Stimulated activated CD4-positive, alpha-beta T cell treated with anti-CD3 and anti-CD28 coated beads, Interleukin-1b, Interleukin-23, amount 100 ng/mL, for 4 hours (primary cell): ENCODE data around the gene POLR1A.
"Not testable (repeated sequence)": the region's sequence is repeated elsewhere in the genome, so short reads cannot be mapped to it uniquely, and the experiment has no call there.

Experiments
- DNase-seq, 2 donors: peaks; one replicate each; pipeline ENCODE4 v3.0.0-alpha.2; 2020; ENCODE audit warnings: low read depth in 2 of 2

The POLR1A gene

DNA sequence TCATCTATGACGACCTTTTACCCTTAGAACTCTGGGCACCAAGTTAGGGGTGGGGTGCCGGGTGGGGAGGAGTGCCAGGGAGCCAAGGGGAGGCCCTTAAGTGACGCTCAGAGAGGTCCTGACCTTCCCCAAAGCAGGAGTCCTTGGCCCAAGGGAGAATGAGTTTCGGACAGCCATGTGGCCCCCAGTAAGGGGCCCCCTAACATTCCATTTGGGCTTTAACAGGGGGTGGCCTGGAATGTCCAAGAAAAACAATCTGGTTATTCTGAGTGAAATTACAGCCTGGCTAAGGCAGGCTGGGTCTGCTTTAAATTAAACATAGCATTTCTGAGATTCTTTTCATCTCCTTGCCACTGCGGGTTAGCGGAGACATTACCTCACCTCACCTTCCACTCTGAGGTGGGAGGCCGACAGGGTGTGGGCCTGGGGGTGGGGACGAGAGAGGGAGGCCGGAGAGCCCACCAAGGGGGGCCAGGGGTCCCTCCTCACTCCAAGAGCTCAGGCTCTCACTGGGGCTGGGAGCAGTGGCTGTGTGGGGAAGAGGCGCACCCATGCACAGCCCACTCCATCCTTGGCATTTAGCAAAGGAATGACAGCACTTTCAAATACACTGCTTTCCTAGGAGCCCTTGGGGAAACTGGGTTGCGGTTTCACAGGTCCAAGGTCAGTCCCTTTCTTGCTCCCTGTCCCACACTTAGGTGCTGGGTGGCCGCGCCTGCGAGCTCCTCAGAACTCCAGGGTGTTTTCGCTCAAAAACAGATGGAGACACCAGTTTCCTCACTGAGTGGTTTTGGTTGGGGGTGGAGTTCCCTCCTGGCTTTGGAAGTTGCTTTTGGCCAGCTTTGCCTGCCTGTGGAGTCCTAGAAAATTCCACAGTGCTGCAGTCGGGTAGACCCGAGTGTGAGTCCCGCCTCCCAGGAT is 107.4 kb downstream of the POLR1A start:
- no peak for DNase-seq

DNA sequence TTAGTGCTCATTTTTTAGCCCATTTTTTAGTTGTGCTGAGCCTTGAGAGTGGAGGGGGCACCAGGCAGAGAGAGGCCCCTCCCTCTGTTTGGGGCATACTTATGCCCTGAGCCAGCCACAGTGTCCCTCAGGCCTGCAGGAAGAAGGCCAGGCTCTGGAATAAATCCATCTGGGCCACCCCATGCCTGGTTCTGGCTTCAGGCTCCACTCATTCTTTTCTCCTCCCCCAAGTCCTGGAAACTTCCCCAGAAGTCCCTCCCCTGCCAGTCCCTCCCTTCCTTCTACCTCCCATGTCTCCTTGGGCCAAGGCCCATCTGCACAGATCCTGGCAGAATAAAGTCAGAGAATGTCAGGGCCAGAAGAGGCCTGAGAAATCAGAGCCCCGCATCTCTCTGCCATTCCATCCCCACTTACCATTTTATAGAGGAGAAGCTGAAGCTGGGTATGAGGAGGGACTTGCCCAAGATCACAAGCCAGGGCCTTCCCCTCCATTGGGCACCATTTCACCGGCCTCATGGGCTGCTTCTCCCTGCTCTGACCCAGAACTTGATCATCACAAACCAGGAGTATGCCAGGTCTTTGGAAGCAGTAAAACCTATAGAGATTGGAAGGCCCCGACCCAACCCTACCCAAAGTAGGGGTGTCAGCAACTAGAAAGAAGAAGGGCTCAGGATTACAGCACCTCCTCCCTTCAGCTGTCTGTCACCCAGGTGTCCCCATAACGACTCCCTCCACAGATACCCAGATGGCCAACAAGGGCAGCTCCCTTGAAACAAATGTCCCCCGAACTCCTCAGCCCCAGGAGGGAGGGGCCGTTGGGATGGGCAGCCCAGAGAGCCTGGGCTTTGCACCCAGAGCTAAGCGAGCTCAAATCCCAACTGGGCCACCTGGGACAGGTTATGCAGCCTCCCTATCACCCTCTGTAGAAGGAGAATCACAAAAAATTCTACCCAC is 108.4 kb downstream of the POLR1A start:
- no peak for DNase-seq

DNA sequence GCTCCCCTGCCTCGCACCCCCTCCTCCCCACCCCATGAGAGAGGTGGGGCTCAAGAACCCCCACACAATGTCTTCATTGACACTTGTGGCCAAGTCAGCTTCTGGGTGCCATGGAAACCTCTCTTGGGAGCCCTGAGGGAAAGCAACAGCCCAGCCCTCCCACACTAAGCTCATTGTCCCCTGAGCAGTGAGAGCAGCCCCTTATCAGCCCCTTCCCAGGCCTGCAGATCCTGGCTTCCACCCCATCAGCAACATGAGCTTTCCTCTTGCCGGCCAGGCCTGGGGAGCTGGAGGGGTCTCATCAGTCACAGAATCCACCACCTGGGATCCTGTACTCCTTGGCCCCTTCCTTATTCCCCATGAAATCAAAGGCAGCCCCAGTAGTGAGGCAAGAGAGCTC is 109.1 kb downstream of the POLR1A start:
- no peak for DNase-seq

DNA sequence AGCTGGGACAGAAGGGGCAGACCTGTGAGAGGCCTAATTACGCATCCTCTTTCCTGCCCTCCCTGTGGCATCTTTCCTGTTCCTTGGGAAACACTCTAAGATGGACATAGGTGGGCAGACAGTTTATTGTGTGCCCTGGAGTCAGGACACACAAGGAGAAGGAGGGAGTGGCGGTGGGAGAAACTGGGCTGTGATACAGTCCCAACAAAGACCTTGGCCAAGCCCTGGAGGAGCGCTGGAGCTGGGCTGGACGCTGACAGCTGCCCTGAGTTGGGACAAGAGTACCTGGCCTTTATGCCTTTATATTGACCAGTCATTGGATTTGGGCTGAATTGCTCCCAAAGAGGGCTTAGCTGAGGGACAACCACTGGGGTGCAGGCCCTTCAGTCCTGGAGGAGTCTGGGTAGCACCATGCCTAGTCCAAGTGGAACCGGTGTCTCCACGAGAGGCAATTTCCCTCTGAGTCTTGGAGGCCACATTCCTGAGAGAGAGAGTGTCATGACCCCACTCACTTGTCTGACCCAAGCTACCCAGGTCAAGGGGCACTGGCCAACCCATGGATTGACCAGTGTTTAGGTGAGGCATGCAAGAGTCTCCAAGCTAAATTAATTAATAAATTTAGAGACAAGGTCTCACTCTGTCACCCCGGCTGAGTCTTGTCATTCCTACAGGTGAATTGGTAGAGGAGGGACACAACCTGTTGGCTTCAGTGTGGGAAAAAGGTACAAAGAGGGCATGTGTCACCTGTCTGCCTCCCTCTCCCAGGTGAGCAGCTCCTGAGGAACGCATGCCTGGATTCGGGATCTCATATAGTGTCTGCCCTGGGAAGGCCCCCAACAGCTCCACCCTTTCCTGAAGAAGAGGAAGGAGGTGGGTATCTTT is 109.8 kb downstream of the POLR1A start:
- DNase-seq = no peak

DNA sequence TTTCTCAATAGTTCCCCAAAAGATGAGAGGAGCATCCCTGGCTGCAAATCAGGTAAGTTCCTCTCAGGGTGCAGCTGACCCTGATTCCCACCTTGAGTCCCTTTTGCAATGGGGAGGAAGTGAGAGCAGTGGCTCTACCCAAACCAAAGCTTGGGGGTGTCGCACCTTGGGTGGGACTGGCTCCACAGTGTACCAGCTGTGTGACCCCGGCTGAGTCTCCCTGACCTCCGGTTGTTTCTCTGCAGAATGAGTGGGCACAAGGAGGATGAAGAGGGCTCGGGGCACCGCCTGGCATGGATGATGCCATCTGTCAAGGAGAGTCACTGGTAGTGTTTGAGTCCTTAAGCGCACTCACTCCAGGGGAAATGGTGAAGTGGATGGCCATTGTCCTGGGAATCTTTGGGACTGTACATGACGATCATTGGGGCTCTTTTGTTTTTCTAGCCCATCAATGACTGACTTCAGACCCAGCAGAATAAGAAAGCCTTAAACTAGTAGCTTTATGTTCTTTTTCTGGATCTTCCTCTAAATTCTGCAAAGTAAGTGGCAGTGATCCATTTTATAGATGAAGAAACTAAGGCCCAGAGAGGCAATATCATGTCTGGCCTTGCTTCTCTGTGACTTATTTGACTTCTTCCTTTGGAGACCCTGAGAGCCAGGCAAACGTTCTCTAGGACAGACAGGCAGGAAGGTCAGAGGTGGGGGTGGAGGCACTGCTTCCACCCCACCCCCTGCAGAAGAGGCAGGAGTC is 110.6 kb downstream of the POLR1A start:
- no peak for DNase-seq

DNA sequence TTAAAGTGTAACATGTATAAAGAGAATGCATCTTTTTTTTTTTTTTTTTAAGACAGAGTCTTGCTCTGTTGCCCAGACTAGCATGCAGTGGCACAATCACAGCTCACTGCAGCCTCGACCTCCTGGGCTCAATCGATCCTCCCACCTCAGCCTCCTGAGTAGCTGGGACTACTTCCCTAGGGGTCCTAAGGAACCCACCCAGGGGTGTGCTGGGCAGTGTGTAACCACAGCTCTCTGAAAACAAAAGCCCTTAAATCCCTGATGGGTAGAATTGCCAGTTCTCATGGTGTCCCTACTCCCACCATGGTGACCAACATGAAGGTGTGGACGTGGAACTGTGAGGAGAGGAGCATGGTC is 111.3 kb downstream of the POLR1A start:
- DNase-seq = no peak

DNA sequence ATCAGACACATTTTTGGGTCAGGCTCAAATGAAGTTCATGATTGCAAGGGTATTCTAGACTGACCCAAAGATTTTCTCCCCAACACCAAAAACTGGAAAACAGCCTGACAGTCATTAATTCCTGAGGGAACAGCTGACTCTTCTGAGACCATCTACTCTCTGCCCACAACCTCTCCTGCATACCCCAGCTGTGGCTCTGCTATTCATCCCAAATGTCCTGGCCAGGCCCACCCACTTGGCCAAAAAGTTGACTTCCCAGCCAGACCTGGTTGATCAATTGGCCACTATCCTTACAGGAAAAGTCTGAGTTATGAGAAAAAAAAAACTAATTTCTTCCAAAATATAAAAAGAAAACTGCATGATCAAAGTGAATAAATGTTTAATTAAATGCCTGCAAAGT is 113.1 kb downstream of the POLR1A start:
- no peak for DNase-seq

DNA sequence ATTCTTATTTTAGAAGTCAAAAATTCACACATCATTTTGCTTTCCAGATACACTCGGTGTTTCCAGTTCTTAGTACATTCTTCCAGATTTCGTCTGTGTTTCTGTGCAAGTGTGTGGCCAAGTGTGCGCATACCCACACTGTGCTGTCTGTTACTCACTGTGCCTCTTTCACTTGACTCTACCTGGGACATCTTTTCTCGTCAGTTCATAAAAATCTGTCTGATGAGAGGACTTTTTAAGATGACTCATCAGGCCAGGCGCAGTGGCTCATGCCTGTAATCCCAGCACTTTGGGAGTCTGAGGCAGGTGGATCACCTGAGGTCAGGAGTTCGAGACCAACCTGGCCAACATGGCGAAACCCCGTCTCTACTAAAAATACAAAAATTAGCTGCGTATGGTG is 113.6 kb downstream of the POLR1A start:
- DNase-seq = not testable (repeated sequence)

DNA sequence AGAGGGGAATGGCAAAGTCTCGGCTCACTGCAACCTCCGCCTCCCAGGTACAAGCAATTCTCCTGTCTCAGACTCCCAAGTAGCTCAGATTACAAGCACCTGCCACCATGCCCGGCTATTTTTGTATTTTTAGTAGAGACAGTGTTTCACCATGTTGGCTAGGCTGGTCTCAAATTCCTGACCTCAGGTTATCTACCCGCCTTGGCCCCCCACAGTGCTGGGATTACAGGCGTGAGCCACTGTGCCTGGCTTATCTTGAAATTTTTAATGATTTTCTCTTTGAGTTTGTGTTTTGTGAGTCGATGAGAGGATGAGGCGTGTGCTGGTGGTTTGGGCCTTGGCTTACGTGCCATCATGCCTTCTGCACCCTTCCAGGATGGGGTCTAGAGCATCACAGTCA is 115.6 kb downstream of the POLR1A start:
- no peak for DNase-seq

DNA sequence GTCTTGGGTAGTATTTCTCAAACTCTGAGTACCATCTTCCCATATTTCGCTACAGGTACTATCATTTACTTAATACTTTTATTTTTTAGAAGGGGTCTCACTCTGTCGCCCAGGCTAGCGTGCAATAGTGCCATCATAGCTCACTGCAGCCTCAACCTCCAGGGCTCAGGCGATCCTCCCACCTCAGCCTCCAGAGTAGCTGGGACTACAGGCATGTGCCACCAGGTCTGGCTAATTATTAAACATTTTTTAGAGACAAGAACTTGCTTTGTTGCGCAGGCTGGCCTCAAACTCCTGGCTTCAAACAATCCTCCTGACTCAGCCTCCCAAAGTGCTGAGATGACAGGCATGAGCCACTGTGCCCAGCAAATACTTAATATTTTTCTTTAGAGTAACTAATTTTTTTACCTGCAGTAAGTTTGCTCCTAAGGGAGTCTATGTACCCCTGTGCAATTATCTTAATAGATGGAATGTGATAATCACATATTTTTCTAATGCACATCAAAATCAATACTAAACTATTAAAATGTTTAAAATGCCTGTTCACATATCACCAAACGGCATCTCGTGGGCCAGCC is 116.3 kb downstream of the POLR1A start:
- DNase-seq = no peak

DNA sequence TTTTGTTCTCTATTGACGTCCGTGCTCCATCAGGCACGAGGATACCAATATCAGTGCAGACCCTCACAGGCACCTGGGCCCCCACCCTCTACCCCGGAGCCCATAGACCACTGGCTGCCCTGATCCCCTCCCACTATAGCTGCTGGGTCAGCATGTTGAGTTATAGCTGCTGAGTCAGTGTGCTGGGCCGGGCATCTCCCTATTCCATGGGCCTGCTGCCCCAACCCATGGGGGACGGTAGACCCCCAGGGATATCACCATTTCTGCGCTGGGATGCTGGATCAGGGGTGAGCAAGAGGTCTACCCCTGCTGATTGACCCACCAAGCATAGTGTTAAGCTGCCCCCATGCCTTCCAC is 116.8 kb downstream of the POLR1A start:
- no peak for DNase-seq

DNA sequence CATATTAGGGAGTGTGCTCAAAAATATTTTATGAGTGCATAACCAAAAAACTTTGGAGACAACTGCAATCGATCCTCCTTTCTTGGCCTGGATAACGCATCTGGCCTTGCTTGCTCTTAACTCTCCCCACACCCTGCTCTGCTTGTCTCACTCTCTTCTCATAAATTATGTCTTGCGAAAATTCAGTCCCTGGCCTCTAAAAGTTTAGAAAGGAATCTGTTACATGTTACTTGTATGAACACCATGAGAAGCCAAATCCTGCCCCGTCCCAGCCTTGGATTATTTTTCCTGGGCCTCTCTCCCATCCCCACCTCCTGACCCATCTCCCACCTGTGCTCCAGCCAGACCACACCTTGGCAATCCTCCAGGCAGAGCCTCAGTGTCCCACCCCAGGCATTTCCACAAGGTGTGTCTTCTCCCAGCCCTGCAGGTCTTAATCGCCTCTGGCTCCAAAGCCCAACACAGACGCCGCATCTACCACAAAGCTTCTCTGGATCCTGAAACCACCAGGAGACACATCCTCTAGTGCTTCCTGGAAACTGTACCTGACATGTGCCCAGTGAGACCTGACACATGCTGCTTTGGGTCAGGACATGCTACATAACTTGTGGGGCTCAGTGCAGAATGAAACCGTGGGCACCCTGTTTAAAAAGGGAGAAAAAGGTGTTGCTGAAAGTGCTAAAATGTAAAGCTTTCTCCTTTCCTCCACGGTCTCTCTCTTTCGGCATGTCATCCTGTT is 117.3 kb downstream of the POLR1A start:
- DNase-seq = no peak

DNA sequence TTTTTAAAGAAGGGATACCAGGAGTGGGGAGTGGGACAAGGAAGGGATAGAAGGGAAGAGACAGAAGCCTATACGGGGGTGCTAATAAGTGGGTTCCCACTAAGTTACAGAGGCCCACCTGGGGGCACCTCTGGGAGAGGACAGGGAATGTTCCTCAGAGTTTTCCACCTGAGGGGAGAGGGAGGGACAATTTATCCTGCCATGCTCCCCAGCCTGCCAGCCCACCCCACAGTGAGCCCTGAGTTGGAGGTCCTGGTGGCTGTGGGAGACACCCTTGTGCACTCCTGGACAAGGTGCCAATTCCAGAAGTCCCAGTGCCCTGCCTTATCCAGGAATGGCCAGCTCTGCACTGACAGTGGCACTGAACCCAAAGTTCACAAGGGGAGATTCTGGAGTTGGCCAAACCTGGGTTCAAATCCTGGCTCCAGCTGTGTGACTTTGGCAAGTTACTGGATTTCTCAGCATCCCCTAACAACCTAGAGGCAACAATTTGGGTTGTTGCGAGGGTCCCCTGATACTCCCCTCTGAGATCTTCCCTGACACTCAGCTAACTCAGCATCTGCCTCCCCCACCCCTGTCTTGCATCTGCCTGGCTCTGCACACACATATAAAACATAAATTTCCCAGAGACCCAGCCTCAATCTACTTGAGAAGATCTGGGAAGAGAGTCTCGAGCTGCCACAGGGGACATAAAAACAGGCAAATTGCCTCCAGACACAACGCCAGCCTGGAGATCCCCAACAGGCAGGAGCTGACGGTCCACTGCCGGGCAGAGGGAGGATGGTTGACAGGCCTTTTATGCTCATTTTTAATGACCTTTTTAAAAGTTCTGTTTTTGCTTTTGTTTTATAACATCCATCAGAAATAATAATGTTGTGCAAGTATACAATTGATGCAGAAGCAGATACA is 118.2 kb downstream of the POLR1A start:
- DNase-seq = no peak

DNA sequence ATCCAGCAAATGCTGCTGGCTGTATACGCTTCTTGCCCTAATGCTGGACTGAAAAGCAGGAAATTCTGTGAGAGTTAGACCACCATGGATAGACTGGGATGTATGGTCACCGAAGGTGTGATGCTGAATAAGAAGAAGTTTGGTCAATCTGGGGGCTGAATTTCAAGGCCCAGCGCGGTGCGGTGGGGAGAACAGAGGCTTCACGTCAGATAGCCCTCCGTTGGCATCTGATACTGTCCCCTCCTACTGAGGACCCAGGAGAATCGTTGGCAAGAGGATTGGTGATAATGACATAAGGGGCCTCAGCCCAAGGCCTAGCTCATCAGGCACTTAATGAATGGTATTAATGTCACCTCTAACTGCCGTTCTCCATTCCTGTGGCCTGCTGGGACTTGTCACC is 119.6 kb downstream of the POLR1A start:
- no peak for DNase-seq

DNA sequence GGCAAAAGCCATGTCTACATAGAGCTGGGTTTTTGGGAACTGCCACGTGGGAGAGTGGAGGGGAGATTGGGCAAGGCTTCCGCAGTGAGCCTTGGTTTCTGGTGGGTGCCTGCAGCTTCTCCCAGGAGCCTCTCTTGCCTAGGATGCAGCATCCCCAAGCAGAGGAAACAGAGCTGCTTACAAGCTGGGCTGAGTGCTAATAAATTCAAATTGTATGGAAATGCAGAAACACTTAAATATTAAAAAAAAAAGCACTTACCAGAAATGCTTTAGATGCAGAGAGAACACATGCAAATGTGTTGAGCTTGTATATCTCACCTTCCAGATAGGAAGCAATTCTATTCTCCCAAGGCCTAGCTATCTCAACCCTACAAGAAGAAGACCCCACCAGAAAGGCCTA is 120.9 kb downstream of the POLR1A start:
- DNase-seq = no peak

DNA sequence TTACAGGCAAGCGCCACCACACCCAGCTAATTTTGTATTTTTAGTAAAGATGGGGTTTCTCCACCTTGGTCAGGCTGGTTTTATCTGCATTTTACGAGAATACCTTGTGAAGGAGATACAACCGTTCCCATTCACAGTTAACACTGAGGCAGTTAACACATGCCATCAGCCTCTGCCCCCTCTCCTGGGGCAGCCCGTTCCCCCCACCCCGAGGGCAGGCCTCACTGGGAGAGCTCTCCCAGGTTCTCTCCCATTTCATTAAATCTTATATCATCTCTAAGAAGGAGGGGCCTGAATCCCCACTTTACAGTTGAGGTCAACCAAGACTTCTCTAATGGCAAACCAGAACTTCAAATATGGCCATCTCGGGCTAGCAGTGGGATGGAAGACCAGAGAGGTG is 121.9 kb downstream of the POLR1A start:
- DNase-seq = no peak

DNA sequence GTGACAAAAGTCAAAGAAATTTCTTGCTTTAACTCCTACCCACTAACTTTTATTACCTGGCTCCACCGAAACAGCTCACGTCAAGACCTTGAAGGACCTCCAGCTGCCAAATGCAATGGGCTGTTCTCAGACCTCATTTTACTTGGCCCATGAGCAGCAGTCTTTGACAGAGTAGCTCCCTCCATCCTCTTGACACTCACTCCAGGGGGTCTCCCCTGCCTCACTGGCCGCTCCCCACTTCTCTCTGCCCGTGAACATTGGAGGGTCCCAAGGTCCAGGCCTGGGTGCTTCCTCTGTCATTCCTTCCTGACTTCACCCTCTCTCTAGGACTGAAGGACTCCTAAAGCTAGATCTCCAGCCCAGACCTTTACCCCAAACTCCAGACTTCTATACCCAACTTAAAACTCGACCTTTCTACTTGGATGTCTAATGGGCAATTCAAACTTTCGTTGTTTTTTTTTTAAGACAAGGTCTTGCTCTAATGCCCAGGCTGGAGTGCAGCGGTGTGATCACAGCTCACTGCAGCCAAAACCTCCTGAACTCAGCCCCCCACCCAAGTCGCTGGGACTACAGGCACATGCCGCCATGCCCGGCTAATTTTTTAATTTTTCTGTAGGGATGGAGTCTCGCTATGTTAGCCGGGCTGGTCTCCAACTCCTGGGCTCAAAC is 124.0 kb downstream of the POLR1A start:
- DNase-seq = no peak
